Neural cell (in vitro differentiated cells): Measurements from ENCODE around the gene SHISA9. TPM values are rescaled to one million over a fixed set of nuclear protein-coding genes. Genes with fewer than 3 reads are reported as not detected.

Experiments
- H2AFZ ChIP-seq: fragments of 200-600, 300-800 bp; sonication (generic), shearing (Covaris generic); 2 replicates; pipeline ENCODE4 v1.6.0; 2014; ENCODE audit warnings: low read depth, mild to moderate bottlenecking, antibody characterized with exemption, low read length, moderate library complexity
- H3F3A ChIP-seq: fragments of 200-600 bp; shearing (Covaris generic); 2 replicates; pipeline ENCODE4 v1.6.1; 2016; ENCODE audit warnings: mild to moderate bottlenecking, moderate library complexity, mixed read lengths, antibody characterized with exemption, low read length; ENCODE audit not compliant: insufficient read depth, poor library complexity, severe bottlenecking
- H3K27ac ChIP-seq: fragments of 200-600, 300-800 bp; sonication (generic), shearing (Covaris generic); 2 replicates; pipeline ENCODE4 v1.5.1; 2014; ENCODE audit warnings: mild to moderate bottlenecking, low read length, moderate library complexity
- H3K27me3 ChIP-seq: fragments of 300-800, 200-600 bp; sonication (generic), shearing (Covaris generic); 2 replicates; pipeline ENCODE4 v1.6.0; 2014; ENCODE audit warnings: mild to moderate bottlenecking, low read depth, low read length, moderate library complexity; ENCODE audit not compliant: insufficient read depth
- H3K36me3 ChIP-seq: fragments of 300-800, 200-600 bp; sonication (generic), shearing (Covaris generic); 2 replicates; pipeline ENCODE4 v1.5.1; 2014; ENCODE audit warnings: mild to moderate bottlenecking, antibody characterized with exemption, low read length, moderate library complexity; ENCODE audit not compliant: insufficient read depth
- H3K4me2 ChIP-seq: fragments of 300-800, 200-600 bp; sonication (generic), shearing (Covaris generic); 2 replicates; pipeline ENCODE4 v1.6.0; 2014; ENCODE audit warnings: mild to moderate bottlenecking, low read length
- H3K4me3 ChIP-seq: fragments of 300-800, 200-600 bp; sonication (generic), shearing (Covaris generic); 2 replicates; pipeline ENCODE4 v1.5.1; 2014; ENCODE audit warnings: mild to moderate bottlenecking, low read length, moderate library complexity
- H3K79me2 ChIP-seq: fragments of 200-600 bp; shearing (Covaris generic); replicated peaks from 2 replicates; pipeline ENCODE4 v1.6.0; 2014; ENCODE audit warnings: mild to moderate bottlenecking, low read length, moderate library complexity; ENCODE audit not compliant: insufficient read depth
- H3K9ac ChIP-seq: fragments of 300-800, 200-600 bp; sonication (generic), shearing (Covaris generic); 2 replicates; pipeline ENCODE4 v1.6.1; 2016; ENCODE audit warnings: mild to moderate bottlenecking, low read length, mixed read lengths
- H3K9me2 ChIP-seq: fragments of 200-600 bp; shearing (Covaris generic); 2 replicates; pipeline ENCODE4 v1.6.1; 2016; ENCODE audit warnings: mild to moderate bottlenecking, low read length, mixed read lengths; ENCODE audit not compliant: insufficient read depth
- H3K9me3 ChIP-seq: fragments of 200-600, 300-800 bp; sonication (generic), shearing (Covaris generic); 2 replicates; pipeline ENCODE4 v1.6.1; 2016; ENCODE audit warnings: mild to moderate bottlenecking, mixed run types, low read length, moderate library complexity, mixed read lengths
- H4K20me1 ChIP-seq: fragments of 200-600 bp; shearing (Covaris generic); 2 replicates; pipeline ENCODE4 v1.6.1; 2016; ENCODE audit warnings: mild to moderate bottlenecking, mixed run types; ENCODE audit not compliant: insufficient read depth
- CTCF ChIP-seq: fragments of 450-650 bp; IDR thresholded peaks from 2 replicates; pipeline ENCODE4 v1.5.1; 2014; ENCODE audit warnings: antibody characterized with exemption, mild to moderate bottlenecking, moderate library complexity; ENCODE audit not compliant: poor library complexity, severe bottlenecking
- EP300 ChIP-seq: fragments of 450-650 bp; conservative IDR thresholded peaks from 2 replicates; pipeline ENCODE4 v1.6.1; 2014; ENCODE audit warnings: antibody characterized with exemption, mild to moderate bottlenecking, moderate library complexity; ENCODE audit not compliant: poor library complexity, severe bottlenecking
- EZH2 ChIP-seq: fragments of 200-600, 300-800 bp; shearing (Covaris generic), sonication (generic); IDR thresholded peaks from 2 replicates; pipeline ENCODE4 v1.6.1; 2014; ENCODE audit warnings: antibody characterized with exemption, low read length, borderline replicate concordance, mild to moderate bottlenecking; ENCODE audit not compliant: insufficient read depth, poor library complexity, severe bottlenecking
- MXI1 ChIP-seq: fragments of 450-650 bp; conservative IDR thresholded peaks from 2 replicates; pipeline ENCODE4 v1.6.1; 2014; ENCODE audit warnings: antibody characterized with exemption, mild to moderate bottlenecking; ENCODE audit not compliant: poor library complexity, severe bottlenecking
- POLR2AphosphoS5 ChIP-seq: IDR thresholded peaks from 2 replicates; pipeline ENCODE4 v1.6.1; 2012
- RAD21 ChIP-seq: fragments of 450-650 bp; conservative IDR thresholded peaks from 2 replicates; pipeline ENCODE4 v1.6.1; 2014; ENCODE audit warnings: antibody characterized with exemption, mild to moderate bottlenecking, moderate library complexity
- SMC3 ChIP-seq: fragments of 450-650 bp; conservative IDR thresholded peaks from 2 replicates; pipeline ENCODE4 v1.6.1; 2014; ENCODE audit warnings: antibody characterized with exemption, mild to moderate bottlenecking, moderate library complexity; ENCODE audit not compliant: poor library complexity
- TAF1 ChIP-seq: IDR thresholded peaks from 2 replicates; pipeline ENCODE4 v1.6.1; 2012; ENCODE audit warnings: low read depth
- polyA plus RNA-seq: library from polyadenylated mRNA; depleted of rRNA; stranded (reverse); fragments of >200 nt; gene quantifications from 2 replicates; pipeline ENCODE4 v1.2.3, GENCODE V29; 2014
- TF ChIP-seq, protein P1 (sequence below): IDR thresholded peaks from 2 replicates; pipeline ENCODE4 v1.6.1; 2012; ENCODE audit warnings: borderline replicate concordance

Gene SHISA9
- polyA plus RNA-seq, 1 donor from 2014 or later, result 2.0 TPM

GRCh38 chr16:13153696-13154095 is 252.3 kb downstream of the SHISA9 start:
- Histone ChIP-seq H3K79me2 (no peaks in the 10 kb centered on the region), H3K4me3 (no peak overlapping the region), H2AFZ (no peak overlapping the region), H3K27ac (no peak overlapping the region), H3K36me3 (no peaks in the 10 kb centered on the region), H3K4me2 (no peak overlapping the region), H3K9me2 (no peaks in the 10 kb centered on the region), H3K9ac (no peak overlapping the region), H3K9me3 (no peaks in the 10 kb centered on the region), H4K20me1 (no peaks in the 10 kb centered on the region), H3F3A (no peaks in the 10 kb centered on the region), H3K27me3 (no peaks in the 10 kb centered on the region)
- TF ChIP-seq MXI1 (no peak), EZH2 (no peak), SMC3 (no peak), CTCF (no peak)
- TF ChIP-seq, protein P1, sequence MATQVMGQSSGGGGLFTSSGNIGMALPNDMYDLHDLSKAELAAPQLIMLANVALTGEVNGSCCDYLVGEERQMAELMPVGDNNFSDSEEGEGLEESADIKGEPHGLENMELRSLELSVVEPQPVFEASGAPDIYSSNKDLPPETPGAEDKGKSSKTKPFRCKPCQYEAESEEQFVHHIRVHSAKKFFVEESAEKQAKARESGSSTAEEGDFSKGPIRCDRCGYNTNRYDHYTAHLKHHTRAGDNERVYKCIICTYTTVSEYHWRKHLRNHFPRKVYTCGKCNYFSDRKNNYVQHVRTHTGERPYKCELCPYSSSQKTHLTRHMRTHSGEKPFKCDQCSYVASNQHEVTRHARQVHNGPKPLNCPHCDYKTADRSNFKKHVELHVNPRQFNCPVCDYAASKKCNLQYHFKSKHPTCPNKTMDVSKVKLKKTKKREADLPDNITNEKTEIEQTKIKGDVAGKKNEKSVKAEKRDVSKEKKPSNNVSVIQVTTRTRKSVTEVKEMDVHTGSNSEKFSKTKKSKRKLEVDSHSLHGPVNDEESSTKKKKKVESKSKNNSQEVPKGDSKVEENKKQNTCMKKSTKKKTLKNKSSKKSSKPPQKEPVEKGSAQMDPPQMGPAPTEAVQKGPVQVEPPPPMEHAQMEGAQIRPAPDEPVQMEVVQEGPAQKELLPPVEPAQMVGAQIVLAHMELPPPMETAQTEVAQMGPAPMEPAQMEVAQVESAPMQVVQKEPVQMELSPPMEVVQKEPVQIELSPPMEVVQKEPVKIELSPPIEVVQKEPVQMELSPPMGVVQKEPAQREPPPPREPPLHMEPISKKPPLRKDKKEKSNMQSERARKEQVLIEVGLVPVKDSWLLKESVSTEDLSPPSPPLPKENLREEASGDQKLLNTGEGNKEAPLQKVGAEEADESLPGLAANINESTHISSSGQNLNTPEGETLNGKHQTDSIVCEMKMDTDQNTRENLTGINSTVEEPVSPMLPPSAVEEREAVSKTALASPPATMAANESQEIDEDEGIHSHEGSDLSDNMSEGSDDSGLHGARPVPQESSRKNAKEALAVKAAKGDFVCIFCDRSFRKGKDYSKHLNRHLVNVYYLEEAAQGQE, result no peak

GRCh38 chr16:13154799-13155198 is 253.4 kb downstream of the SHISA9 start:
- TF ChIP-seq EZH2 (no peak), POLR2AphosphoS5 (no peak), RAD21 (no peak), MXI1 (no peak), CTCF (no peak), TAF1 (no peak), SMC3 (no peak), EP300 (no peak)
- TF ChIP-seq, protein P1, result no peak
- Histone ChIP-seq H3K9me3 (no peaks in the 10 kb centered on the region), H3K9ac (no peak overlapping the region), H2AFZ (no peak overlapping the region), H3K36me3 (no peaks in the 10 kb centered on the region), H3K79me2 (no peaks in the 10 kb centered on the region), H3K27ac (no peak overlapping the region), H3K4me2 (no peak overlapping the region), H3K9me2 (no peaks in the 10 kb centered on the region), H3F3A (no peaks in the 10 kb centered on the region), H3K27me3 (no peaks in the 10 kb centered on the region), H3K4me3 (no peak overlapping the region), H4K20me1 (no peaks in the 10 kb centered on the region)
